ES-I3 (cell line): ENCODE measurements around the gene TENT4B.

Source experiments
- H3K36me3 ChIP-seq: 2 replicates; pipeline ENCODE4 v1.6.1; 2013; ENCODE audit warnings: mild to moderate bottlenecking, low read length, control low read depth, moderate library complexity; ENCODE audit not compliant: insufficient read depth
- H3K4me1 ChIP-seq: 2 replicates; pipeline ENCODE4 v1.6.1; 2013; ENCODE audit warnings: mild to moderate bottlenecking, control low read depth, low read length; ENCODE audit not compliant: insufficient read depth
- H3K9ac ChIP-seq: 2 replicates; pipeline ENCODE4 v1.6.1; 2013; ENCODE audit warnings: low read depth, mild to moderate bottlenecking, low read length, moderate library complexity
- H3K9me3 ChIP-seq: 2 replicates; pipeline ENCODE4 v1.6.1; 2013; ENCODE audit warnings: mild to moderate bottlenecking, low read length, moderate library complexity; ENCODE audit not compliant: control insufficient read depth, insufficient read depth

Gene TENT4B

GRCh38 chr16:50255538-50255937, 102.4 kb downstream of the TENT4B start:
- H3K9ac ChIP-seq: no peak overlapping the region
- no peaks in the 10 kb centered on the region; the same call in 1 of the 2 replicates for H3K4me1 ChIP-seq
- H3K36me3 ChIP-seq: no peaks in the 10 kb centered on the region
- H3K9me3 ChIP-seq: no peaks in the 10 kb centered on the region

GRCh38 chr16:50256604-50257003, 103.5 kb downstream of the TENT4B start:
- Histone ChIP-seq H3K36me3 (no peaks in the 10 kb centered on the region), H3K9me3 (no peaks in the 10 kb centered on the region), H3K9ac (no peak overlapping the region), H3K4me1 (no peaks in the 10 kb centered on the region; the same call in 1 of the 2 replicates)

GRCh38 chr16:50257876-50258275, 104.8 kb downstream of the TENT4B start:
- H3K9ac ChIP-seq: no peak overlapping the region
- H3K36me3 ChIP-seq: no peaks in the 10 kb centered on the region
- no peaks in the 10 kb centered on the region for H3K9me3 ChIP-seq
- H3K4me1 ChIP-seq: no peaks in the 10 kb centered on the region; the same call in 1 of the 2 replicates

GRCh38 chr16:50259334-50260205, 106.5 kb downstream of the TENT4B start:
- H3K36me3 ChIP-seq: no peaks in the 10 kb centered on the region
- H3K9ac ChIP-seq: no peak overlapping the region
- H3K4me1 ChIP-seq: no peaks in the 10 kb centered on the region; the same call in 1 of the 2 replicates
- no peaks in the 10 kb centered on the region for H3K9me3 ChIP-seq

- H3K4me1 ChIP-seq: no peaks in the 10 kb centered on the region; the same call in 1 of the 2 replicates
- H3K9ac ChIP-seq: no peak overlapping the region
- no peaks in the 10 kb centered on the region for H3K36me3 ChIP-seq
- H3K9me3 ChIP-seq: no peaks in the 10 kb centered on the region
Measured at GRCh38 chr16:50260206-50261159, 107.4 kb downstream of the TENT4B start.

- peaks cover 3% of the 10 kb centered on the region; the same call in 1 of the 2 replicates for H3K4me1 ChIP-seq
- H3K36me3 ChIP-seq: no peaks in the 10 kb centered on the region
- H3K9me3 ChIP-seq: no peaks in the 10 kb centered on the region
- H3K9ac ChIP-seq: no peak overlapping the region
Measured at GRCh38 chr16:50261160-50261706, 108.1 kb downstream of the TENT4B start.

- H3K4me1 ChIP-seq: peaks cover 6% of the 10 kb centered on the region
- H3K9me3 ChIP-seq: no peaks in the 10 kb centered on the region
- no peak overlapping the region for H3K9ac ChIP-seq
- no peaks in the 10 kb centered on the region for H3K36me3 ChIP-seq
Measured at GRCh38 chr16:50261707-50262235, 108.7 kb downstream of the TENT4B start.

GRCh38 chr16:50263060-50263909, 110.2 kb downstream of the TENT4B start:
- H3K36me3 ChIP-seq: no peaks in the 10 kb centered on the region
- no peaks in the 10 kb centered on the region for H3K9me3 ChIP-seq
- H3K9ac ChIP-seq: no peak overlapping the region
- peaks cover 16% of the 10 kb centered on the region for H3K4me1 ChIP-seq

GRCh38 chr16:50263940-50264929, 111.1 kb downstream of the TENT4B start:
- H3K9me3 ChIP-seq: no peaks in the 10 kb centered on the region
- no peaks in the 10 kb centered on the region for H3K36me3 ChIP-seq
- H3K4me1 ChIP-seq: peaks cover 16% of the 10 kb centered on the region
- no peak overlapping the region for H3K9ac ChIP-seq

- Histone ChIP-seq H3K9me3 (no peaks in the 10 kb centered on the region), H3K9ac (no peak overlapping the region), H3K4me1 (peaks cover 16% of the 10 kb centered on the region), H3K36me3 (no peaks in the 10 kb centered on the region)
Measured at GRCh38 chr16:50265260-50265659, 112.2 kb downstream of the TENT4B start.

- peak overlapping the region; percentile 1; the same call in 1 of the 2 replicates for H3K9ac ChIP-seq
- no peaks in the 10 kb centered on the region for H3K9me3 ChIP-seq
- H3K4me1 ChIP-seq: peaks cover 16% of the 10 kb centered on the region
- no peaks in the 10 kb centered on the region for H3K36me3 ChIP-seq
Measured at GRCh38 chr16:50265716-50266336, 112.7 kb downstream of the TENT4B start.
